HG03442 (cell line): Measurements from ENCODE around the gene PUS3.

ENCODE experiments used
- ATAC-seq: cut with Tn5 transposase; IDR thresholded peaks from one replicate; pipeline ENCODE4 v1.9.1; 2021; ENCODE audit warnings: mild to moderate bottlenecking, moderate library complexity; ENCODE audit not compliant: unreplicated experiment

PUS3 gene, protein sequence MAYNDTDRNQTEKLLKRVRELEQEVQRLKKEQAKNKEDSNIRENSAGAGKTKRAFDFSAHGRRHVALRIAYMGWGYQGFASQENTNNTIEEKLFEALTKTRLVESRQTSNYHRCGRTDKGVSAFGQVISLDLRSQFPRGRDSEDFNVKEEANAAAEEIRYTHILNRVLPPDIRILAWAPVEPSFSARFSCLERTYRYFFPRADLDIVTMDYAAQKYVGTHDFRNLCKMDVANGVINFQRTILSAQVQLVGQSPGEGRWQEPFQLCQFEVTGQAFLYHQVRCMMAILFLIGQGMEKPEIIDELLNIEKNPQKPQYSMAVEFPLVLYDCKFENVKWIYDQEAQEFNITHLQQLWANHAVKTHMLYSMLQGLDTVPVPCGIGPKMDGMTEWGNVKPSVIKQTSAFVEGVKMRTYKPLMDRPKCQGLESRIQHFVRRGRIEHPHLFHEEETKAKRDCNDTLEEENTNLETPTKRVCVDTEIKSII

DNA sequence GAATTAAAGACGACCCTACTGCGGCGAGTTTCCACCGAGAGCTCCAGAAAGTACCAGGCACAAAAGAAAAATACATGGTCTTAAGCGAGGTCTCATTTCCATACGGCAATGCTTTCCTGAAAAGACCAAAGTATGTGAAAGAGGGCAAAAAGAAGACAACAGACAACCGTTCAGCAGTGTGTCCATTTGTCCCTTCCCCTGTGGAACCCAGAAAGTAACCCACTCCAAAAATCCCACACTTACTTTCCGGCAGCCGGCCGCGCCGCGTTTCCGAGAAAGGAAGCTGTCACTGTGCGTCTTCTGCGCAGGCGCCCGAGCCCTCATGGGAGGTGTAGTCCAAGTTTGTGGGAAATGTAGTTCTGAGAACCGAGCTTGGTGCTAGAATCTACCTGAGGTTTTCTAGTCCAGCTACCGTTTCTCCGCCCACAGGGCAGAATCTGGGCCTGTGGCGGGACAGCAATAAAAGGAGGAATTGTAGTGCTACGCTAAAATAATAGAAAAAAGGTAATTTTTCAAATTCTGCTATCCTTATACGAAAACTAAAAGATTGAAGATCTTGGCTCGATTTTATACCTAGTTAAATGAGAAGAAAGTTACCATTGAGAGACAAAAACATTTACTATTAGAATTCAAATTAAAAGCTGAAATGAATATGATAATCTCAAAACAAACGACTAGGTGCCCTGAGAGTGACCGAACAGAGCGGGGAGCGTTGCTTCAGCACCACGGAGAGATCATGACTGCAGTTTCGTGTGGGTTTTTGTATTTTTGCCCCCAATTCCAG lies at the start of gene PUS3:
Gene PUS3, minus strand, starts transcription at position 280 of the 784 bp plus-strand sequence. CDS start 6,922 bp downstream, outside the sequence.
- ATAC-seq: peak; percentile 97

DNA sequence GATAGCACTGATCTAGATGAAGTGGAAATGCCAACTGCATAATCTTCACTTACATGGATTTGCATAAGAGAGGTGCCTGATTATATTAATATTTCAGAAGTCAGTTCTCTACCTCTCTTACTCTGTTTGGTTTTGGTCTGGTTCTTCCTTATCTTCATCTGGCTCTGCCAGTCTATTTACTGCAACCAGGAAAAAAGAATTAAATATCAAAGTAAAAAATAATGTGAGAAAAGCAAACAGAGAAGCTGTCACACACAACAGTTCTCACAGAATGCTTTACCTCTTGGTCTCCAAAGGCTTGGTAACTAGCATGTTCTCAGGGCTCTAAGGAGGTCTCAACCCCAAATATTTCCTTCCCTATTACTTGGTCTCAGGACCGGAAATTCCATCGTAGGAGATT lies 49.6 kb upstream of the PUS3 start:
- no peak for ATAC-seq

- ATAC-seq: no peak
Measured at GRCh38 chr11:125951731-125952130, 48.7 kb upstream of the PUS3 start.

DNA sequence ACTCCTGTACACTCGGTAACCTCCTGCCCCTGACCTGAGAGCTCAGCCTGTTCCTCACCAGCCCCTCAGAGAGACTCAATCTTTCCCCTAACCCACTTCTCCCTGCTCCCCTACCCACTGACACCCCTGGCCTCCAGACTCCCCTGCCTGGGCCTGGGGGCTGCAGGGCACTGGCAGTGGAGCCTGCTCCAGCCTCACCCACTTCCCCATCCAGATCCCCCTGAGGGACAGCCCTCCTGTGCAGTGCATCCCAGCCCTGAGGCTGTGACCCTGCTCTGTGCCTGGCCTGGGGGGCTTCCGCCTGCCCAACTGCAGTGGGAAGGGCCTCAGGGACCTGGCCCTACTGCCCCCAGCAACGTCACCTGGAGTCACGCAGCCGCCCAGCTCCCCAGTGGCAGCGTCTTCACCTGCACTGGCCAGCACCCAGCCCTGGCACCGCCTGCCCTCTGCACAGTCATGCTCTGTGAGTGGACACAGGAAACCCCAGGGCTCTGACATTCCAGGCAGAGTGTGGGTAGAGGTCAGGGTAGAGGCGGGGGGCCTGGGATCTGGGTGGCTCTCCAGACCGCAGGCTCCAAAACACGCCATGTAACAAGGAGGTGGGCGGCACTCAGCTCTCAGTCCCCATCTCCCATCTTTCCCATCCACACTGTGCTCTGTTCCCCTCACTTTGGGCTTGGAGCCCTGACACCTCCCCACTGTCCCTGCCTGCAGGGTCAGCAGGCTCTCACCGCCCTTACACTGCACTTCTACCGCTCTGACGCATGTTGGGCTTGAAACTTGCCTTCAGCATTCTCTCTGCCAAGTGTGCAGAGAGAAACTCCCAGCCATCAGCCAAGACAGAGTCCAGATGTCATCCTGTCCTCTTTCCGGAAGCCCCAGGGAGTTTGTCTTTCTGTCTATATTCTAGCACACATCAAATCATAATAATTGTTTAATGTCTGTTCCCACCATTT lies 48.0 kb upstream of the PUS3 start:
- no peak for ATAC-seq

DNA sequence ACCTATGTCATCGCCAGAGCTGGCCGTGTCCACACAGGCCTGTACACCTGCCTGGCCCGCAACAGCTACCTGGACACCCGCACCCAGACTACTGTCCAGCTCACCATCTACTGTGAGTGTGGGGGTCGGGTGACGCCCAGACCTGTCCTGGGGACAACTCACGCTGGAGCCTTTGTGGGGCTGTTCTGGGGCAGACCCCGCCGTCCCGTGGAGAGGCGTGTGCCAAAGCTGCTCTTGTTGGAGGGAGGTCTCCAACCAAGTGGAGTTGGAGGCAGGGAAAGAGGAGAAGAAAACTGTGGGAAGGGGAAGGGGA lies 47.1 kb upstream of the PUS3 start:
- no peak for ATAC-seq

DNA sequence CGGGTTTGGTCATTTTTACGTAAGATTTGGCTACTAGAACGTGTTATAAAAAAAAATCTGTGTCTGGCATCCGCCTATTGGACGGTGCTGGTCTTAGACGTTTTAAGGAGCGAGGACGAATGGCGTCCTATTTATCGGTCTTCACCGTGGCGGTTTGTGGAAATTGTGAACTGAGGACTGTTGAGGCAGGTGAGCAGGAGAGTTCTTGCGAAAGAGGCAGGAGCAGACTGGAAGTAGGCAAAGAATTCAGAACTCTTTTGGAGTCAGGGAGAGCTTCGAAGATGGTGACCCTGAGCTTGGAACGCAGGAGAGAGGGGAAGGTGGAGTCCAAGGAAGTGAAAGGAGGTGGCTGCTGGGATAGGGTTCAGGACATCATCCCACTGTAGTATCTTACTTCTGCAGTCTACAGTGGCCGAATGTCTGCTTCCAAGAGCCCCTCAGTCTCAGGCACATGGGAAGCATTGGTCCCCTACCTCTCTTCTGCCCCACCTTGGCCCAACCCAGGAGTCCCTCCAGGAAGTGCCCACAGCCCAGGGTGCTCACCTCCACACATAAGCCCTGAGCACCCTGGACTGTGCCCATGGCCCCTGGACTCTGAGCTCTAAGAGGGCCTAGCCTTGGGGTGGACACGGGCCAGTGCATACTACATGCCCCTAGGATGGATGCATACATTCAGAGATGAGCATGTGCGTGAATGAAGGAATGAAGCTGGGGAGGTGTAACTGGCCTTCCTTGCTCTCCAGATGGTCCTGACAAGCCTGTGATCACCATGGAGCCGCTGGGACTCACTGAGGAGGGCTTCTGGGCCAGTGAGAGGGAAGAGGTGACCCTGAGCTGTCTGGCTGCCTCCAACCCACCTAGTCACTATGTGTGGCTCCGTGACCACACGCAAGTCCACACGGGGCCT lies 46.5 kb upstream of the PUS3 start:
- ATAC-seq: no peak

DNA sequence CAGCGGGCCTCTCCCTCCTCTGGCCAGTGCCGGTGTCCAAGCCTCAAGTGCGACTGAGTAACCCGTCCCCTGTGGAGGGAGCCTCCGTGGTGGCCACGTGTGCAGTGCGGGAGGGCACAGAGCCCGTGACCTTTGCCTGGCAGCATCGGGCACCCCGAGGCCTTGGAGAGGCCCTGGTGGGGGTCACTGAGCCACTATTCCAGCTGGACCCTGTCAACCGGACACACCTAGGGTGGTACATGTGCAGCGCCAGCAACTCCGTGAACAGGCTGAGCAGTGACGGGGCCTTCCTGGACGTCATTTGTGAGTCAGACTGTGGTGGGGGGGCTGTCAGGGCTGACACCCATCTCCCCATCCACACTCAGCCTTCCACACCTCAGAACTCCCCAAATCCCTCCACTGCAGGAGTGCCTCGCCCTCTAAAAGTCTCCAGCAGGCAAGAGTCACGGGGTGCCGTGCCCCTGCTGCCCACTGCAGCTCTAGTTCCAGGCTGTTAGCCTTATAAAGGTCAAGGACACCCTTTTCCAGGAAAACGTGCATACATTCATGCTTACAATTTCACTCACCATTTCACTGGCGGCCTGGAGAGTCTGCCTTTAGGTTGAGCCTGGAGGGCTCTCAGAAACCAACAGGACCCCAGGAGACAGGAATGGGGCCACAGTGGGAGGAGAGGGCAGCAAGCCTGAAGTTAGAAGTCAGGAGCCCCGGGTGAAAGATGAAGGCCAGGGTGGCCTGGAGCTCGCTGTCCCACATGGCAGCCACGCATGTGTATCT lies 45.5 kb upstream of the PUS3 start:
- ATAC-seq: no peak

DNA sequence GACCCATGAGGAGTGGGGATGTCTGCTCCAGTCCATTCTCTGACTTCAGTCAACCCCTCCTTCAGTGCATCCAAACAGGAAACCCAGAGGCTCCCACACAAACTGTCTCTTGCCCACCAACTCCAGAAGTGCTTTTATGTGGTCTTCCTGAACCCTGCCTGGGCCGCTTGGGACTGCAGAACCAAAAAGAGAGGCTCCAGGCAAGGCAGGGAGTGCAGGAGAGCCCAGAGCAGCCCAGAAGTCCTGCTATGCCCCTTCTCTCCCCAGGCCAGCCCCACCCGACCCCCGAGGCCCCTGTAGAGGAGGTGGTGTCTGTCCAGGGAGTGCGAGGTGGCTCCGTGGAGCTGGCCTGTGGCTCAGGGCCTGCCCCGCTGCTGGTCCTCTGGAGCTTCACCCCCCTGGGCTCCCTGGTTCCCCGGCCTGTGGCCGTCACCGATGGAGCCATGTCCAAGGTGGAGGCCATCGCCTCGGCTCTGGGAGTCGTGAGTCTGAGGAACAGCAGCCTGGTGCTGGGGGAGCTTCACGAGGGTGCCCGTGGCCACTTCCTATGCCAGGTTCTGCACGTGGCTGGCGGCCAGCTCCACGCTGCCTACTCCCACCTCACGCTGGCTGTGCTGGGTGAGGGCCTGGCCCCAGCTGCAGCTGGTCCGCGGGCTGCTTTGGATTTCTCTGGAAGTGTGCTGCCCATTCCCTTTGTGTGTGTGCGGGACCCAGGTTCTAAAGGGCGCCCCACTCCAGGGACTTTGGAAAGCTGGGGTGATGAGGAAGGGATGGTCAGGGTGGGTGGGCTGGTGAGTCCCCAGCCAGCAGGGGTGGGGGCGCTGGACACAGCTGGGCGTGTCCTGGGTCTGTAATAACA lies 44.6 kb upstream of the PUS3 start:
- ATAC-seq: no peak

DNA sequence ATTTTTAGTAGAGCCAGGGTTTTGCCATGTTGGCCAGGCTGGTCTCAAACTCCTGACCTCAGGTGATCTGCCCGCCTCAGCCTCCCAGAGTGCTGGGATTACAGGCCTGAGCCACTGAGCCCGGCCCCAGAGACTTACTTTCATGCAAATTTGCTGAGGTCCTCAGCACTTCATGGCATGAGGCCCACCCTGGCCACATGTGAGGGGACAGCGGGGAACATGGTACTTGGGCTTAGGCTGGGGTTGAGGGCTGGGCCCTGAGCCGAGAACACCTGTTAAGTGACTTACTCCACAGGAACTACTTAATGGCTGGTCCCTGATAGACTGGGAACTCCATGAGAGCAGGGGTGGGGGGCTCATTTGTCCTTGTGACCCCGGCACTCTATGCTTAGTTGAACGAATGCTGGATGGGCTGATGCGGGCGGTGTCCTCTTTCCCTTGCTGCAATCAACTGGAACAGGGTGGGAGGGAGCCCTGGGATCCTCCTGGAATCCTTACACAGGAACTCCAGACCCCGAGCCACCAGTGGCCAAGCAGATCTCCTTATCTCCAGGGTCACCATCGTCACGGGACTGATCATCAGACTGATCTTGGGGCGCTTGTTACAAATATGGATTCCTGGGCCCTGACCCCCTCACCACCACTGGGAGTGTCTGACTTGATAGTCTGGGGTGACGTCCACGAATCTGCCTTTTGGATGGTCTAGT lies 43.9 kb upstream of the PUS3 start:
- no peak for ATAC-seq

DNA sequence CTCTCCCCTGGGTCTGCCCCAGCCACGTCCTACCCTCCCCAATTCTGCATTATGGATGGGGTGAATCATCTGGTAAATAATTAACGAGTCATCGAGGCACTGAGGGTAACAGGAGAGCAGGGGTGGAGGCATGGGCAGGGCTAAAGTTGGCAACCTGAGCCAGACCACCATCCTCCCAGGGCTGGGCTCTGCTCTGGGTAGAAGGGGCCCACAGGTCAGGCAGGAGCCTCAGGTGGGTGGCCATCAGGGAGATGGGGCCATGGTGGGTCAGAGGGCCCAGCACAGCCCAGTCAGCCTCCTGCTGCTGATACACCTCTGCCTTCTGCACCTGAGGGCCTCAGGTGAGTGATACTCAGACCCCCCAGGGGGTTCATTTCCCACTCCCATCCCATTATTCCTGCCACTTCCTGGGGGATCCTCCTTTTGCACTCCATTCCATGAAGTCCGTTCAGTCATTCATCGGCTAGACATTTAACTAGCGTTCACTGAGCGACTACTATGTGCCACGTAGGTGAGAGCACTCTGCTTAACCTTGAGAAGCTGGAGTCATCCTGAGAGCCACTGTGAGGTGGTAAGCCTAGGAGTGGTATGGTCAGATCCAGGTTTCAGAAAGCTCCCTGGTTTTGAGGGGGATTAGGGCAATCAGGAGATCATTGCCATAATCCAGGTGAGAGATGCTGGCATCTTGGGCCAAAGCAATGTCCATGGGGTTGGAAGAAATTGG lies 43.0 kb upstream of the PUS3 start, which contains the start of gene VSIG10L2:
Gene VSIG10L2, plus strand, starts transcription at position 248 of the 724 bp plus-strand sequence. Its CDS starts 12 bp downstream, at position 260.
- ATAC-seq: no peak

GRCh38 chr11:125945011-125945796 lies 42.2 kb upstream of the PUS3 start:
- no peak for ATAC-seq

- no peak for ATAC-seq
Measured at GRCh38 chr11:125944350-125945010, 41.5 kb upstream of the PUS3 start.

DNA sequence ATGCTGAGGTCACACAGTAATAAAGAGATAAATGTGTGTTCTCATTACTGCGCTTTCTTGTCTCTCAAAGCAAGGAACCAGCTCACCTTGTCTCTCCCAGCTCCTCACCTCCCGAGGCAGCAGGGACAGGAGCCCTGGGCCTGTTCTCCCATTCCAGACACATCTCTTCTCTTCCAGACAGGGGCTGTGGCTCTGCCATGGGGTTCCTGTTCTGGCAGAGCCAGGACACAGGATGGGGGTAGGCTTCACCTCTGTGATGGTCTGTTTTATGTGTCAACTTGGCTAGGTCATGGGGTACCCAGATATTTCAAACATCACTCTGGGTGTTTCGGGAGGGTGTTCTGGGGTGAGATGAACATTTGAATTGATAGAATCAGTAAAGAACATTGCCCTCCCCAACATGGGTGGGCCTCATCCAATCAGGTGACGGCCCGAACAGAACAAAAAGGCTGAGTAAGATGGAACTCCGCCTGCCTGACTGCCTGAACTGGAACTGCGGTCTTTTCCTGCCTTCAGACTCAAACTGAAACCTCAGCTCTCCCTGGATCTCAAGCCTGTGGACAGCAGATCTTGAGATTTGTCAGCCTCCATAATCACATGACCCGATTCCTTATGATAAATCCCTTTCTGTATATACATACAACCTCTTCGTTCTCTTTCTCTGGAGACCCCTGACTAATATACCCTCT lies 40.8 kb upstream of the PUS3 start:
- no peak for ATAC-seq

- no peak for ATAC-seq
Measured at GRCh38 chr11:125942771-125943428, 39.9 kb upstream of the PUS3 start.
